Effector CD4-positive, alpha-beta T cell (primary cell): ENCODE results near the gene TMEM87B.
"Not testable (repeated sequence)": the region's sequence is repeated elsewhere in the genome, so short reads cannot be mapped to it uniquely, and the experiment has no call there.

Experiments used
- DNase-seq: peaks from one replicate; pipeline ENCODE4 v3.0.0-alpha.2; 2020

Gene TMEM87B

GRCh38 chr2:112074506-112074905 is 19.4 kb downstream of the TMEM87B start:
- no peak for DNase-seq

- DNase-seq, result no peak
Measured at GRCh38 chr2:112075490-112076260, 20.6 kb downstream of the TMEM87B start.

- no peak for DNase-seq
Measured at GRCh38 chr2:112077814-112078213, 22.7 kb downstream of the TMEM87B start.

GRCh38 chr2:112081262-112081661 is 26.2 kb downstream of the TMEM87B start:
- DNase-seq, result no peak

GRCh38 chr2:112084689-112085374 is 29.8 kb downstream of the TMEM87B start:
- DNase-seq, result no peak

GRCh38 chr2:112085375-112085730 is 30.3 kb downstream of the TMEM87B start:
- DNase-seq, result no peak

- DNase-seq, result no peak
Measured at GRCh38 chr2:112085916-112086669, 31.0 kb downstream of the TMEM87B start.

GRCh38 chr2:112087346-112088020 is 32.4 kb downstream of the TMEM87B start:
- DNase-seq, result no peak

GRCh38 chr2:112089375-112089774 is 34.3 kb downstream of the TMEM87B start:
- no peak for DNase-seq

GRCh38 chr2:112092286-112093041 is 37.4 kb downstream of the TMEM87B start:
- no peak for DNase-seq

GRCh38 chr2:112093216-112093615 is 38.1 kb downstream of the TMEM87B start:
- DNase-seq, result no peak

GRCh38 chr2:112095681-112096080 is 40.6 kb downstream of the TMEM87B start:
- DNase-seq, result no peak

- no peak for DNase-seq
Measured at GRCh38 chr2:112096098-112096497, 41.0 kb downstream of the TMEM87B start.

- DNase-seq, result no peak
Measured at GRCh38 chr2:112108178-112108832, 53.2 kb downstream of the TMEM87B start.

GRCh38 chr2:112109278-112109677 is 54.2 kb downstream of the TMEM87B start:
- DNase-seq, result no peak

GRCh38 chr2:112110966-112111365 is 55.9 kb downstream of the TMEM87B start:
- no peak for DNase-seq

GRCh38 chr2:112113354-112113753 is 58.3 kb downstream of the TMEM87B start:
- DNase-seq, result not testable (repeated sequence)

- no peak for DNase-seq
Measured at GRCh38 chr2:112118148-112118547, 63.1 kb downstream of the TMEM87B start.

GRCh38 chr2:112121682-112122254 is 66.7 kb downstream of the TMEM87B start:
- DNase-seq, result peak; percentile 42

- DNase-seq, result no peak
Measured at GRCh38 chr2:112129060-112129459, 74.0 kb downstream of the TMEM87B start.

- DNase-seq, result no peak
Measured at GRCh38 chr2:112133344-112133743, 78.3 kb downstream of the TMEM87B start.
